HEK293 (cell line): Measurements from ENCODE around the gene S1PR3.

Experiments used
- CTCF ChIA-PET: fragments of 350-600 bp; formaldehyde crosslinking; extraction: SDS; loops from one replicate; lab custom pipeline; 2021; ENCODE audit warnings: antibody characterized with exemption; lab: Yijun Ruan, JAX
- POLR2A ChIA-PET: fragments of 300-600 bp; formaldehyde crosslinking; extraction: SDS; loops from one replicate; lab custom pipeline; 2020; ENCODE audit warnings: antibody characterized with exemption, inconsistent platforms; lab: Yijun Ruan, JAX
- H3K27ac ChIP-seq: fragments of 200-500 bp; sonication (Bioruptor generic); 2 replicates; pipeline ENCODE4 v1.5.1; 2014; ENCODE audit warnings: low read depth, low read length, control low read depth, inconsistent platforms; ENCODE audit errors: extremely low read depth
- H3K36me3 ChIP-seq, 2 experiments: fragments of 200-500 bp in 1 of 2; sonication (Bioruptor generic) in 1 of 2; 1 replicate in 1 of 2; 2 replicates in 1 of 2; pipeline ENCODE4 v1.5.1; 2014 to 2017; ENCODE audit warnings: inconsistent platforms in 2 of 2, low read length in 2 of 2; ENCODE audit not compliant: control insufficient read depth in 2 of 2, insufficient read depth in 1 of 2
- H3K4me1 ChIP-seq: fragments of 200-500 bp; sonication (Bioruptor generic); 2 replicates; pipeline ENCODE4 v1.5.1; 2014; ENCODE audit warnings: mild to moderate bottlenecking, low read length, inconsistent platforms; ENCODE audit not compliant: control insufficient read depth, insufficient read depth
- H3K4me3 ChIP-seq: 2 replicates; pipeline ENCODE4 v1.5.1; 2011; ENCODE audit warnings: low read depth, mild to moderate bottlenecking, control low read depth, low read length, moderate library complexity
- H3K9me3 ChIP-seq: fragments of 200-500 bp; sonication (Bioruptor generic); 2 replicates; pipeline ENCODE4 v1.5.1; 2014; ENCODE audit warnings: low read depth, low read length, inconsistent platforms; ENCODE audit not compliant: control insufficient read depth, insufficient read depth
- FEZF1 ChIP-seq: fragments of 450-650 bp; formaldehyde crosslinking; IDR thresholded peaks from 2 replicates; pipeline ENCODE4 v1.5.1; 2016; ENCODE audit warnings: missing biosample characterization, missing genetic modification characterization
- IKZF3 ChIP-seq: fragments of 450-650 bp; IDR thresholded peaks from 2 replicates; pipeline ENCODE4 v1.5.0; 2018; ENCODE audit warnings: missing biosample characterization, mild to moderate bottlenecking, missing genetic modification characterization, moderate library complexity
- KLF1 ChIP-seq: fragments of 450-650 bp; formaldehyde crosslinking; IDR thresholded peaks from 2 replicates; pipeline ENCODE4 v1.5.1; 2016; ENCODE audit warnings: missing biosample characterization, missing genetic modification characterization
- TCF7L2 ChIP-seq: IDR thresholded peaks from 2 replicates; pipeline ENCODE4 v1.6.1; 2011; ENCODE audit warnings: low read depth, mild to moderate bottlenecking, inconsistent platforms, low read length, moderate library complexity, borderline replicate concordance
- YY1 ChIP-seq: fragments of 450-650 bp; formaldehyde crosslinking; IDR thresholded peaks from 2 replicates; pipeline ENCODE4 v1.5.1; 2018; ENCODE audit warnings: missing biosample characterization, missing genetic modification characterization
- ZBTB21 ChIP-seq: fragments of 450-650 bp; formaldehyde crosslinking; IDR thresholded peaks from 2 replicates; pipeline ENCODE4 v1.5.1; 2017; ENCODE audit warnings: missing biosample characterization, missing genetic modification characterization
- ZBTB48 ChIP-seq: fragments of 450-650 bp; formaldehyde crosslinking; IDR thresholded peaks from 2 replicates; pipeline ENCODE4 v1.5.1; 2016; ENCODE audit warnings: missing biosample characterization, missing genetic modification characterization
- ZEB2 ChIP-seq: fragments of 450-650 bp; formaldehyde crosslinking; IDR thresholded peaks from 2 replicates; pipeline ENCODE4 v1.5.1; 2016; ENCODE audit warnings: missing biosample characterization, missing genetic modification characterization
- ZNF146 ChIP-seq: fragments of 450-650 bp; formaldehyde crosslinking; IDR thresholded peaks from 2 replicates; pipeline ENCODE4 v1.5.1; 2016; ENCODE audit warnings: missing biosample characterization, missing genetic modification characterization
- ZNF211 ChIP-seq: fragments of 450-650 bp; formaldehyde crosslinking; IDR thresholded peaks from 2 replicates; pipeline ENCODE4 v1.5.1; 2016; ENCODE audit warnings: low read depth, missing biosample characterization, missing genetic modification characterization
- ZNF24 ChIP-seq: fragments of 450-650 bp; formaldehyde crosslinking; IDR thresholded peaks from 2 replicates; pipeline ENCODE4 v1.5.1; 2016; ENCODE audit warnings: missing biosample characterization, missing genetic modification characterization
- ZNF248 ChIP-seq: fragments of 450-650 bp; formaldehyde crosslinking; IDR thresholded peaks from 2 replicates; pipeline ENCODE4 v1.5.1; 2017; ENCODE audit warnings: missing biosample characterization, missing genetic modification characterization
- ZNF302 ChIP-seq: fragments of 450-650 bp; formaldehyde crosslinking; IDR thresholded peaks from 2 replicates; pipeline ENCODE4 v1.5.1; 2016; ENCODE audit warnings: missing biosample characterization, missing genetic modification characterization, low read depth
- ZNF391 ChIP-seq: fragments of 450-650 bp; formaldehyde crosslinking; IDR thresholded peaks from 2 replicates; pipeline ENCODE4 v1.5.1; 2016; ENCODE audit warnings: low read depth, missing biosample characterization, missing genetic modification characterization, borderline replicate concordance
- ZNF473 ChIP-seq: fragments of 450-650 bp; formaldehyde crosslinking; IDR thresholded peaks from 2 replicates; pipeline ENCODE4 v1.5.1; 2017; ENCODE audit warnings: missing biosample characterization, missing genetic modification characterization
- ZNF561 ChIP-seq: fragments of 450-650 bp; IDR thresholded peaks from 2 replicates; pipeline ENCODE4 v1.5.1; 2018; ENCODE audit warnings: missing biosample characterization, missing genetic modification characterization, borderline replicate concordance
- ZNF626 ChIP-seq: fragments of 450-650 bp; sonication (Bioruptor Pico); formaldehyde crosslinking; IDR thresholded peaks from 2 replicates; pipeline ENCODE4 v1.5.1; 2018; ENCODE audit warnings: missing biosample characterization, missing genetic modification characterization, inconsistent platforms
- ZNF658 ChIP-seq: fragments of 450-650 bp; formaldehyde crosslinking; IDR thresholded peaks from 2 replicates; pipeline ENCODE4; 2016; ENCODE audit warnings: missing biosample characterization, missing genetic modification characterization
- ZNF747 ChIP-seq: fragments of 450-650 bp; formaldehyde crosslinking; IDR thresholded peaks from 2 replicates; pipeline ENCODE4 v1.5.1; 2016; ENCODE audit warnings: missing biosample characterization, missing genetic modification characterization
- ZNF768 ChIP-seq: fragments of 450-650 bp; formaldehyde crosslinking; IDR thresholded peaks from 2 replicates; pipeline ENCODE4 v1.5.1; 2018; ENCODE audit warnings: missing biosample characterization, mild to moderate bottlenecking, missing genetic modification characterization
- ZSCAN23 ChIP-seq: fragments of 450-650 bp; formaldehyde crosslinking; IDR thresholded peaks from 2 replicates; pipeline ENCODE4 v1.5.1; 2016; ENCODE audit warnings: missing biosample characterization, missing genetic modification characterization
- TF ChIP-seq, protein P1 (sequence below): fragments of 450-650 bp; formaldehyde crosslinking; IDR thresholded peaks from 2 replicates; pipeline ENCODE4 v1.5.1; 2016; ENCODE audit warnings: missing biosample characterization, missing genetic modification characterization

The S1PR3 gene

DNA sequence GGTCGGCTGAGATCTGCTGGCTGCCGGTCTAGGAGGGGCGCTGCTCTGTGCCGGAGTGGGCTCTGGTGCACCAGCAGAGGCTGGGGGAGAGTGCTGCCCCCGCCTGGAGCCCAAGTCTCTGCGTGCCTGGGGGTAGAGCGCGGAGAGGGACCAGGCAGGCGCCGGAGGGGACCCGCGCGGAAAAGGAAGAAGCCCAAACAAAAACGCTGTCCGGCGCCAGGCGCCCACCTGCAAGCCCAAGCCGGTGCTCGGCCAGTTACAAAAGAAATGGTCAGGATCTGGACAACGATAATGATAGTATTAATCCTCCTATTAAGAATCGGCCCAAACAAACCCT, 571 bp upstream of the S1PR3 start:
- H3K9me3 ChIP-seq: no peaks in the 10 kb centered on the region
- H3K36me3 ChIP-seq: peaks cover 0 to under 1% of the 10 kb centered on the region in 2 experiments; a peak in 1 of 3 replicates
- H3K27ac ChIP-seq: no peak overlapping the region
- CTCF ChIA-PET: interaction anchor here (0.6 kb wide), 1 partner anchor 330 kb away, joined by 3 read pairs; no protein-coding TSS in a partner anchor
- peak overlapping the region; percentile 74 for H3K4me3 ChIP-seq
- POLR2A ChIA-PET: interaction anchor here (0.6 kb wide), 1 partner anchor 695 kb away, joined by 3 read pairs; no protein-coding TSS in a partner anchor
- TF ChIP-seq, protein P1, sequence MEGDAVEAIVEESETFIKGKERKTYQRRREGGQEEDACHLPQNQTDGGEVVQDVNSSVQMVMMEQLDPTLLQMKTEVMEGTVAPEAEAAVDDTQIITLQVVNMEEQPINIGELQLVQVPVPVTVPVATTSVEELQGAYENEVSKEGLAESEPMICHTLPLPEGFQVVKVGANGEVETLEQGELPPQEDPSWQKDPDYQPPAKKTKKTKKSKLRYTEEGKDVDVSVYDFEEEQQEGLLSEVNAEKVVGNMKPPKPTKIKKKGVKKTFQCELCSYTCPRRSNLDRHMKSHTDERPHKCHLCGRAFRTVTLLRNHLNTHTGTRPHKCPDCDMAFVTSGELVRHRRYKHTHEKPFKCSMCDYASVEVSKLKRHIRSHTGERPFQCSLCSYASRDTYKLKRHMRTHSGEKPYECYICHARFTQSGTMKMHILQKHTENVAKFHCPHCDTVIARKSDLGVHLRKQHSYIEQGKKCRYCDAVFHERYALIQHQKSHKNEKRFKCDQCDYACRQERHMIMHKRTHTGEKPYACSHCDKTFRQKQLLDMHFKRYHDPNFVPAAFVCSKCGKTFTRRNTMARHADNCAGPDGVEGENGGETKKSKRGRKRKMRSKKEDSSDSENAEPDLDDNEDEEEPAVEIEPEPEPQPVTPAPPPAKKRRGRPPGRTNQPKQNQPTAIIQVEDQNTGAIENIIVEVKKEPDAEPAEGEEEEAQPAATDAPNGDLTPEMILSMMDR: 0 out of 2 replicates have a peak, but pooled peaks have one; percentile 7
- TF ChIP-seq ZBTB21 (tag by site-specific recombination): no peak
- H3K4me1 ChIP-seq: peaks cover 5% of the 10 kb centered on the region; the same call in 1 of the 2 replicates

DNA sequence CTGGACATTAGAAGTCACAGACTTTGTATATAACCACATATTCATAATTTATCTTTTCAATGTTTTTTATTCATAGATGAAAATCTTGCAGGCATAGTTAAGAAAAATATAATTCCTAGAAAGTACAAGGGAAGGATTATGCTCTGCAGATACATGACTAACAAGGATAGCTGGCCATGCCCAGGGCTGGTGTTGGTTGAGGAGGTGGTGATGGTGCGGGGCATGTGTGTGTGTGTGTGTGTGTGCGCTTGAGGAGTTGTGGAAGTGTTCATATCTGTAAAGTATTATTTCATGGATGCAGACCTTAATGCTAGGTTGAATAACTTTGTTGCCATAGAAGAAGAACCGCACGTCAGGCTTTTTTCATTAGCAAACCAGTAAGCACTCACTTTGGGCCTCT, 1.3 kb downstream of the S1PR3 start:
- POLR2A ChIA-PET: no interaction called here
- Histone ChIP-seq H3K9me3 (no peaks in the 10 kb centered on the region), H3K4me3 (peak overlapping the region; percentile 74; the same call in 1 of the 2 replicates), H3K36me3 (peaks cover 0 to 15% of the 10 kb centered on the region in 2 experiments; a peak in 1 of 3 replicates), H3K27ac (no peak overlapping the region), H3K4me1 (peaks cover 5% of the 10 kb centered on the region; the same call in 1 of the 2 replicates)
- no peak for TF ChIP-seq ZNF211 (tag by site-specific recombination)
- CTCF ChIA-PET: interaction anchor here (0.5 to 0.9 kb wide), 4 partner anchors 8 to 356 kb away, joined by 3 to 5 read pairs (median 4); no protein-coding TSS in a partner anchor

DNA sequence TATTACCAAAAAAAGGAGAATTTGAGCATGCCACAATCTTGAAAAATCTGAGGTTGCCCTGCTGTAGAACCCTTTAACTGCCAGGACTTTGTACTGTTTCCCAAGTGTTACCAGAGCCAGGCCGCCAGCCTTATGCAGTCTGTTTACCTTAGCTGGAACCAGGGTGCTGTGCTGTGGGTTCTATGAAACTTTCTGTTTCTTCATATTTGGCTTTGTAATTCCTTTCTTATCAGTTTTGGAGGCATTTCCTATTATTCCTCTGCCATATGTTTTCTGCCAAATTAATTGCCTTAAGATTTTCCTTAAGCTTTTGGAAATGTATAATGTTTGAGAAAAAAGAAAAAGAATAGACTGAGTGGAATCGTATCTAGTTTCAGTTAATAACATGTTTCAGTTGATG, 2.1 kb downstream of the S1PR3 start:
- peaks cover 5% of the 10 kb centered on the region; the same call in 1 of the 2 replicates for H3K4me1 ChIP-seq
- H3K27ac ChIP-seq: no peak overlapping the region
- no peak overlapping the region for H3K4me3 ChIP-seq
- POLR2A ChIA-PET: no interaction called here
- no peaks in the 10 kb centered on the region for H3K9me3 ChIP-seq
- peaks cover 0 to 15% of the 10 kb centered on the region in 2 experiments; a peak in 1 of 3 replicates for H3K36me3 ChIP-seq
- CTCF ChIA-PET: no interaction called here
- TF ChIP-seq ZNF747 (tag by site-specific recombination): no peak
- no peak for TF ChIP-seq ZNF473 (tag by site-specific recombination)

DNA sequence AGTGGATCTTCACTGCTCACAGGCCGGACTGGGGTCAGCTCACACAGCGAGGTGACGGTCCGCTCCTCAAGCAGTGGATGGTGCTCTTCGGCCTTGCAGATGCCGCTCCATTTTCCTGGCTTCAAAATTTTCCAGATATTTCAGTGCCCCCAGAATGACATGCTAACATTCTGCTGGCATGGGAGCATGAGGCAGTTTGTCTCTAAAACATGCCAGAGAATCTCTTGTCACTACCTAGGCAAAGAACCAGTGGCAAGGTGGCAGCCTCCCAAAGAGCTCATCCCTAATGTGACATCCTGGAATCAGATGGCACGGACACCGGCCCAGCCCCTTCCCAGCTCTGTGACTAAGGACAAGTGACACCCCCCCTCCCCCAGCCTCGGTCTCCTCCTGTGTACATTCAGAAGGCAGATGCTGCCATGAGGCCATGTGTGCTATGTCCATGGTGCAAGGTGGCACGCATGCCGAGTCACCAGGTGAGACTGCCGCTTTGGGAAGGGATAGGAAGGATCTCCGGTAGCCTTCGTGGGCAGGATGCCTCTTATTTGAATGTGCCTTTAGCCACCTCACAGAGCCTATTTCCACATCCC, 2.7 kb downstream of the S1PR3 start:
- ChIA-PET POLR2A (no interaction called here), CTCF (no interaction called here)
- Histone ChIP-seq H3K9me3 (no peaks in the 10 kb centered on the region), H3K27ac (no peak overlapping the region), H3K36me3 (peaks cover 0 to 15% of the 10 kb centered on the region in 2 experiments; a peak in 1 of 3 replicates), H3K4me1 (peaks cover 5% of the 10 kb centered on the region; the same call in 1 of the 2 replicates), H3K4me3 (no peak overlapping the region)
- TF ChIP-seq ZNF658 (tag by site-specific recombination) (no peak), IKZF3 (tag by site-specific recombination) (no peak)

DNA sequence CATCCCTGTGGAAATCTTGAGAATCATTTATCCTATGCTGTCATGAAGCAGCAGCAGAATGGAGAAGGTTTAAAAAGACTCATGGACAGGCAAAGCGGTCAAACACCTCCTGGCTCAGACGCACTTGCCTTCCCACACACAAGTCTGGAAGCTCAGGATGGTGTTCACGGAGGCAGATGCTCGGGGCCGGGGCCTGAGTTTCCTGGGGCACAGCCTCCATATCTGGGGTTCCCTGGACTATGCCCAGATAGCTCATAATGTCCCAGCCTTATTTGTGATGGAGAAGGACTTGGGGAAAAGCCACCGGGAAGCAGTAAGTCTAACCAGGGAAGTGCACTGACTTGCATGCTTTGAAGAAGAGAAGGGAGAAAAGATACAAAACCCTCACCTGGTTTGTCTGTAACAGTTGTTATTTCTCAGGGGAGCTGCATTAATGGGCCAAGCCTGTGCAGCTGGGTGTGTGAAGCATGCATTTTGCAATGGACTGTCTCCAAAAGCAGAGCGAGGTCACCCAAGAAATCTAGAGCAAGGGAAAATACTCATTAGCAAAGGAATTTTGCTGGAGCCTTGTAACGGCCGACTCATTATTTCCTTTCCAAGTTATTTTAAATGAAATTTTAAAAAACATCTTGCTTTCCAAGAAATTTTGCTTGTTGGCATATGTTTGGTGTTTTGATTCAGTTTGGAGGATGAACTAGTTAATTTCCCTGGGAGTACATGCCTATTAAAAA, 3.4 kb downstream of the S1PR3 start:
- Histone ChIP-seq H3K9me3 (no peaks in the 10 kb centered on the region), H3K27ac (no peak overlapping the region), H3K4me3 (no peak overlapping the region), H3K4me1 (peaks cover 5% of the 10 kb centered on the region; the same call in 1 of the 2 replicates), H3K36me3 (peaks cover 0 to 15% of the 10 kb centered on the region in 2 experiments; a peak in 1 of 3 replicates)
- CTCF ChIA-PET: no interaction called here
- POLR2A ChIA-PET: no interaction called here
- TF ChIP-seq ZNF391 (tag by site-specific recombination): no peak
- no peak for TF ChIP-seq ZNF768 (tag by site-specific recombination)
- no peak for TF ChIP-seq FEZF1 (tag by site-specific recombination)
- no peak for TF ChIP-seq ZBTB48
- TF ChIP-seq ZNF146 (tag by site-specific recombination): no peak
- no peak for TF ChIP-seq ZNF561 (tag by site-specific recombination)
- no peak for TF ChIP-seq ZNF626 (tag by site-specific recombination)
- no peak for TF ChIP-seq ZSCAN23
- no peak for TF ChIP-seq TCF7L2
- no peak for TF ChIP-seq ZBTB21 (tag by site-specific recombination)
- no peak for TF ChIP-seq ZNF24 (tag by site-specific recombination)
- no peak for TF ChIP-seq ZNF302 (tag by site-specific recombination)
- TF ChIP-seq KLF1 (tag by site-specific recombination): no peak
- no peak for TF ChIP-seq ZNF248 (tag by site-specific recombination)
- no peak for TF ChIP-seq YY1
- TF ChIP-seq ZEB2 (tag by site-specific recombination): no peak
